ENCODE results near the gene SACS.

DNA sequence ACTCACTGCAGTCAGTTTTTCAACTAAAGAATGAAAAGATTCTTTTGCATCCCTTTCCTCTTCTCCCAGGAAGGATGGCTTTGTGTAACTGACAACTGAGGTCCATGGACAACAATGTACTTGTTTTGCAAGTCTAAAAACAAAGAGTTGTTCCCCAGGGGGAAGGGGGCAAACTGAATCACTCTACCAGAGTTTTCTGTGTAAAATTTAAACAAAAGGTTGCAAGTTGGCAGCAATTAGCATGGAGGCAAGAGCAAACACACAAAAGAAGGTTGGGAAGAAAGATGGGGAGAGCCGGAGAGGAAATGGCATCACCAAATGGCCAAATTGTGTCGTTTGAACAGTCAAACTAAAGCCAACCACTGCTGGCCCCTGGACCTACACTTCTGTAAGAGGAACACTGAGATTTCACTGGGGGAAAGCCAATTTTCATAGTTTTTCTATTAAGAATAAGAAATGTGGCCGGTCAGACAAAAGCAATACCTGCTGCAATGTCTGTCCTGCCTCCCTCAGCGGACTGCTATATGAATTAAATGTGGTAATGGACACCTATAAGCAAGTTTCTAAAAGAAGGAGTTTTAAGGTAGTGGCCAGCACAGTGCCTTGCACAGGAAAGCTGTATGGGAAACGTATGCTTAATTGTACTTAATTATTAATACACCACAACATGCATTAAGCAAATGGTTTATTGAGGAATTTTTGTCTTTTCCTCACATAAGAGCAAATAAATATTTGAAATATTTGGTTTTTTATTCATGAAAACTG is 16.1 kb upstream of the SACS start:
- TF ChIP-seq POLR2A (IDR thresholded peaks at IDR 0.05) (no peak), CTCF (IDR thresholded peaks at IDR 0.05) (no peak)
